ENCODE results near the gene ADM5.

ADM5 gene

GRCh38 chr19:49658566-49659442 lies 30.6 kb upstream of the ADM5 start:
- DNase-seq (ENCODE audit: low read depth) = no peak

GRCh38 chr19:49660338-49660961 lies 28.9 kb upstream of the ADM5 start:
- DNase-seq (ENCODE audit: low read depth) = no peak

GRCh38 chr19:49662011-49662410 lies 27.4 kb upstream of the ADM5 start:
- DNase-seq (ENCODE audit: low read depth) = no peak

GRCh38 chr19:49663224-49663623 lies 26.2 kb upstream of the ADM5 start:
- DNase-seq (ENCODE audit: low read depth) = no peak

GRCh38 chr19:49664171-49665035 lies 25.0 kb upstream of the ADM5 start:
- DNase-seq (ENCODE audit: low read depth) = peak; percentile 90

GRCh38 chr19:49665036-49665350 lies 24.4 kb upstream of the ADM5 start:
- no peak for DNase-seq (ENCODE audit: low read depth)

GRCh38 chr19:49665351-49666119 lies 23.9 kb upstream of the ADM5 start, which contains the start of the genes BCL2L12 and IRF3:
Gene BCL2L12 (plus strand): TSS chr19:49665933. CDS start chr19:49666693, 760 bp downstream.
Gene IRF3 (minus strand): TSS chr19:49665857. CDS start chr19:49664838, 1,019 bp downstream.
- DNase-seq (ENCODE audit: low read depth) = peak; percentile 100

- no peak for DNase-seq (ENCODE audit: low read depth)
These were observed 23.3 kb upstream of the ADM5 start for GRCh38 chr19:49666120-49666444.

GRCh38 chr19:49667473-49667872 lies 21.9 kb upstream of the ADM5 start:
- DNase-seq (ENCODE audit: low read depth) = no peak

- no peak for DNase-seq (ENCODE audit: low read depth)
These were observed 19.9 kb upstream of the ADM5 start for GRCh38 chr19:49669516-49669915.

- peak; percentile 60 for DNase-seq (ENCODE audit: low read depth)
These were observed 17.1 kb upstream of the ADM5 start for GRCh38 chr19:49672131-49672919.

GRCh38 chr19:49676136-49676783 lies 13.1 kb upstream of the ADM5 start:
- no peak for DNase-seq (ENCODE audit: low read depth)

GRCh38 chr19:49676784-49677230 lies 12.6 kb upstream of the ADM5 start:
- DNase-seq (ENCODE audit: low read depth) = peak; percentile 98

- peak; percentile 46 for DNase-seq (ENCODE audit: low read depth)
These were observed 12.0 kb upstream of the ADM5 start, which contains the start of gene PRMT1 for GRCh38 chr19:49677231-49677900. Gene PRMT1 (plus strand): TSS chr19:49677271. CDS start chr19:49677281, 10 bp downstream.

- DNase-seq (ENCODE audit: low read depth) = peak; percentile 74
These were observed 11.3 kb upstream of the ADM5 start for GRCh38 chr19:49677901-49678674.

GRCh38 chr19:49678985-49679770 lies 10.2 kb upstream of the ADM5 start:
- no peak for DNase-seq (ENCODE audit: low read depth)

- DNase-seq (ENCODE audit: low read depth) = no peak
These were observed 9.5 kb upstream of the ADM5 start for GRCh38 chr19:49679771-49680413.
